GM19099 (cell line): Measurements from ENCODE around the gene NXN.

Experiments used
- POLR2A ChIP-seq: IDR thresholded peaks from 3 replicates; pipeline ENCODE4 v1.6.1; 2011; ENCODE audit warnings: low read depth; ENCODE audit not compliant: insufficient read length; ENCODE audit errors: extremely low read depth

The NXN gene

DNA sequence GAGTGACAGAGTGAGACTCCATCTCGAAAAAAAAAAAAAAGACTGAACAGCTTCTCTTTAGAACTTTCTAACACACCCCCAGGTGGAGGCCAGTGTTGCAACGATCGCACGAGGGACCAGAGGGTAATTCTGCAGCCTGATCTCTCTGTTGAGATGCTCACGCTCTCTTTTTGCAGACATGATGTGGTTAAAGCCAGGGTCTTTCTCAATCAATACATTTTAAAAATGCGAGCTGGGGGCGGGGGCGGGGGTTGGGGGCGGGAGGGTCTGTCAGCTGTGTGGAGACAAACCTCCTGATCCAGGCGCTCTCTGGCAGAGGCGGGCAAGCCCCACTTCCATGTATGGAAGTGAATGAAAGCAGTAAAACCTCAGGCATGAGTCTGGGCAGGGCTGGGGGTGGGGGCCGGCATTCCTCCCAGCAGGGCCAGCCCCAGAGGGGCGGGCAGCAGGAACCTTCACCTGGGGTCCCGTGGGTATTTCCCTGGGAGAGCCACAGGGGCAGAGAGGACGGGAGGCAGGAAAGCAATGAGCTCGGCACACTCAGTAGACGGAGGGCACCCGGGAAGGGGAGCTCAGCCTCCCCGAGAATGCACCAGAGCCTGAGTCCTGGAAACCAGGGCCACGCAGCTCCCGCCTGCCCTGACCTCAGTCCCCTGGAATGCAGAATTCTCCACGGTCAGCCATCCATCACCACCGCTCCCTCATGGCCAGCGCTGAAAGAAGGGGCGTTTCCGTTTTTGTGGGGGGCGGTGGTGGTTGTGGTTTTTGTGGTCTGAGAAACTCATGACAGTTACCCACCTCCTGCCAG is 28.0 kb downstream of the NXN start:
- TF ChIP-seq POLR2A: no peak

GRCh38 chr17:949623-950303 is 29.8 kb downstream of the NXN start:
- TF ChIP-seq POLR2A: no peak

DNA sequence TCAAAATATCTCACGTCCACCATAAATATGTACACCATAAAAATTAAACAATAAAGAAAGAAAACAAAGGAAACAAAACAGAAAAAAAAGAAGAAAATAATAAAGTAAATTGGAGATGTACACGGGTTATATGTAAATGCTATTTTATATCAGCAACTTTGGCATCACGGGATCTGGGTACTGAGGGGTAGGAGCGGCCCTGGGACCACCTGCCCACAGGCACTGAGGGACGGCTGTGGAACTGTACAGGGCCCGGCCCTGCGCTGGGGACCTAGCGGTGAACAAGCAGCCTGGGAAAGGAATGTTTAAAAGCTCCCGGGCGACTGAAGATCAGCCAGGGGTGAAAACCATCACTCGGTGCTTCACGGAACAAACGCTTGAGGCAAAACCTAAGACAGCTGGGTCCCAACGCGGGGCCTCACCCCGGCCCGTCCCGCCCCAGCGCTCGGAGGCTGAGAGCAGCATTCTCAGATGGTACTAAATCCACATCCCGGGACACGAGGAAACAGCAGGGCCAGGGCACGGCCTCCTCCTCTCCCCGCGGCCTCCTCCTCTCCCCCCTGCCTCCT is 31.2 kb downstream of the NXN start:
- no peak for TF ChIP-seq POLR2A

DNA sequence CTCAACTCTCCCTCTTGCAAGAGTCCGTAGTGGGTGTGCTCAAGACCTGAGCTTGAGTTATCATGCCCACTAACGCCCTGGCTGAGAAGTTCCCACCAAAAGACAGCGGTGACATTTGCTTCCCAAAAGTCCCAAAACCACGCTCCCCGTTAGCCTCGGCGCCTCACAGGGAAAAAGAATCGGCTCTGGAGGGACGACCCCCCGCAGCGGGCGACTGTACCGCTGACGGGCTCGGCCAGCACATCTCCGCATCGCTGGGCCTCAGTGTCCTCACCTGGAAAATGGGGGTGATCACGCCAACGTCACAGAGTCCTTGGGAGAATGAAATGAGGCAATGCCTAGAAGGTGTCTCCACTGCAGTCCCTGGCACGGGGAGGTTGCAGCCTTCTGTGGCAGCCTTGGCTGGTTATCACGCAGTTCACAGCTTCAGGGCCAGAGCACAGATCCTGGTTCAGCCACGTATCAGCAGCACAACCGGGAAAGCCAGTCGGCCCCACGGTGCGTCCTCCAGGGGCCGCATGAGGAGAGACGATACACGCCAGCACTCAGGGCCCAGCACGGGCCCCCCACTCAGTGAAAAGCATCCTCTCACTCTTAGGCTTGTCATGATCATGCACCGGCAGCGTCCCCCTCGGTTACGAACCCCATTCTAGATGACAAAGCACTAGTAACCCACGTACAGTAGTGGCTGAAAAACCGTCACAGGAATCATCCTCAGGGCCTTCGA is 32.9 kb downstream of the NXN start:
- TF ChIP-seq POLR2A: no peak

DNA sequence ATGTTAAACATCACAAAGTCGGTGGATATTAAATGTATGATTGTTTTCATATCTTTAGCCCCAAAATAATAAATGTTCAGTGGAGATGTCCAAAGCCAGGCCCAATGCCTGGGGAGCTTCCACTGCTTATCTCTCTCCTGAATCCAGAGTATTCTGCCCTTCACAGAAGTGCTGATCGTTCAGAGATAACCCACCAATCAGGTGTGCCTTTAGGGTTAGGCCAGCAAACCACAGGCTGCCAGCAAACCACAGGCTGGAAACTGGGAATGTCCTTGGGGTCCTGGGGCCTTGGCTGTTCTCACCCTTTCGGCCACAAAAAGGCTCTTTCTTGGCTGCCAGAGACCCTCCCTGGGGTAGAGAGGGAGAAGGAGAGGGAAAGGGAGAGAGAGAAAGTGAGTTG is 33.9 kb downstream of the NXN start:
- no peak for TF ChIP-seq POLR2A

DNA sequence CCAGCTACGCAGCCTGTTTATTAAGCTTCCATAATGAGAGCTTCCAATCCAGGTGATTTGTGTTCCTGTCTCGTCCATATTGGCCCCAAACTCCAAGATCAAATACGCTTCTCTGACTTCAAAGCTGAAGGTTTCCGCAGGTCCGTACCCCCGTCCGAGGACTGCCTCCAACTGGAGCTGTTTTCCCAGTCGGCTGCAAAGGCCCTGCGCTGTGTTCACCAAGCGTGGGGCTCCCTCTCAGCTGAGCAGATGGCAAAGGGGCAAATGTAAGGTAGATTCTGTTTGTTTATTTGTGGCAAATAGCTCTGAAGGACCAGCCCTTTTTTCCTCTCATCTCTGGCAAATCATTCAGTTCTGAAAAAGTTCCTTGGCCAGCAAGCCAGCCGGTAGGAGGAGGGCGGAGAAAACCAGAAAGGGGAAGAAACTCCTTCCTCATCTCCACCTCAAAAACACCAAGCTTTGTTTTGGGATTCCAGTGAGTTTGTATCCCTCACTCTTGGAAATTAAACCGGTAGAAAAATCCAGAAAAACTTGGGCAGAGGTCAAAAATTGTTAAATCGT is 35.2 kb downstream of the NXN start:
- TF ChIP-seq POLR2A: no peak

DNA sequence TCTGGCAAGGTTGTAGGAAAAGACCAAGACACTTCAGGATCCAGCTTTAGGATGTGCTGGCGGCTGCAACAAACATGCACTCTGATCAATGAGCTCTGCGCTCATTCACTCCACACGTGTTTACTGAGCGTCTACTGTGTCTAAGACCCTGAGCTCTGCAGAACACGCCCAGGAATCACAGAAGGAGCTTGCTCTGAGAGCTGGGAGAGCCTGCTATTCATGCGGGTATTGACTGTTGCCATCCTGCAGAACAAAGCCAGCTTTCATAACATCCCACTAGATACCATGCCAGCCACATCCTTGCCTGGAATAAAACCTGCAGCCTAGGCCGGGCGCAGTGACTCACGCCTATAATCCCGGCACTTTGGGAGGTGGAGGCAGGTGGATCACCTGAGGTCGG is 44.1 kb downstream of the NXN start:
- TF ChIP-seq POLR2A: no peak

DNA sequence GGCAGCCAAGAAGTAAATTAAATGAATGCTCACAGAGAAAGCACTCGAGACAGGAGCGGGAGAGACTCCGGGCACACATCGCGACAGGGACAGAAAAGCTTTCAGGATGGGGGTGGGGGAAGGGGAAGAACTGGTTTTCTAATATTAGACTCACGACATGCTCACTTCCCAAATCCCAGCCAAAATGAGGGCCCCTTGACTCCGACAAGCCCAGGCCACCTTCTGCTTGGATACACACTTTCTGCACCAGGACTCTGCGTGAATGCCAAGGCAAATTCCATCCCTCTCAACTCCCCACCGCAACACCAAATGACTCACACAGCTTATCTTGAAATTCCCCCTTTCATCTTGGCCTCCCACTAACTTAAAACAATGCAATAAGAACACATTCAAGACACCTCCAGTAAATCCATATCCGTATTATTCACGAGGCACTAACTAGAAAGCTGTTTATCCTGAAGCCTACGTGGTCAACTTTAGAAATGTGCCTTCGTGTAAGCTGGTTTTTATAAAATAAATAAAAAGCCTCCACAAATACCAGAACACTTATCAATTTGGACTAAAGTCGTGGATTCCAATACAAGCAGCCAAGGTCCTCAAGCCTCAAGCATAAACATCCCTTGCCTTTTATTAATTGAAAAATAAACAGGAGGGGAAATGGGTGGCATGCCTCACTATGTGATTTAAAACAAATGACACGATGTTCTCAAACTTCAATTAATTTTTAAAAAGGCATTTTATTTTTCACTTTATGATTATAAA is 46.1 kb downstream of the NXN start:
- no peak for TF ChIP-seq POLR2A

DNA sequence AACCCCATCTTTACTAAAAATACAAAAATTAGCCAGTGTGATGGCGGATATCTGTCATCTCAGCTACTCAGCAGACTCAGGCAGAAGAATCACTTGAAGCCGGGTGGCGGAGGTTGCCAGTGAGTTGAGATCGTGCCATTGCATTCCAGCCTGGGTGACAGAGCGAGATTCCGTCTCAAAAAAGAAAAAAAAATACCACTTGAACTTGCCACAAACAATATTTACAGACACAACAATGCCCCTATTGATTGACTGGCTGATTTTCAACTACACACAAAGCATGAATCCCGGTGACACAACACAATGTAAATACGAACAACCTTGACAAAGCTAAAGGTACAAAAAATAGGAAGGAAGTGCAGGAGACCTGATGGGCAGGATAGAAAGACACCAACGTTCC is 49.3 kb downstream of the NXN start:
- no peak for TF ChIP-seq POLR2A

DNA sequence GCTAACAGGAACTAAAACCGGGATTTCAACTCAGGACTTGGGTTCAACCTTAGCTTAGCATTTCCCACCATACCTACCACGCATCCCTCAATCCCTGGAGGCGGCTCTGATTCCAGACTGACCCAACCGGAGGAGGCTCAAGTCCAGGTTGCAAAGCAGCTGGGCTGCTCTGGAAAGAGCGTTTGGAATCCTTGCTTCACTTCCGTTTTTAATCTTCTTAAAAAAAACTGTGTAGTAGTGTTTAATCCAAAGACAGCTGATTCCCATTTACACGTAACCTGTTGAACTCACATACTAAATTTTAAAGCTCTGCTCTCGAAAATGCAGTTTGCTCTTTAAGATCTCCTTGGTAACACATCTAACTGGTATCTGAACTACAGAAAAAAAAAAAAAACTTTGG is 50.0 kb downstream of the NXN start:
- TF ChIP-seq POLR2A: no peak

DNA sequence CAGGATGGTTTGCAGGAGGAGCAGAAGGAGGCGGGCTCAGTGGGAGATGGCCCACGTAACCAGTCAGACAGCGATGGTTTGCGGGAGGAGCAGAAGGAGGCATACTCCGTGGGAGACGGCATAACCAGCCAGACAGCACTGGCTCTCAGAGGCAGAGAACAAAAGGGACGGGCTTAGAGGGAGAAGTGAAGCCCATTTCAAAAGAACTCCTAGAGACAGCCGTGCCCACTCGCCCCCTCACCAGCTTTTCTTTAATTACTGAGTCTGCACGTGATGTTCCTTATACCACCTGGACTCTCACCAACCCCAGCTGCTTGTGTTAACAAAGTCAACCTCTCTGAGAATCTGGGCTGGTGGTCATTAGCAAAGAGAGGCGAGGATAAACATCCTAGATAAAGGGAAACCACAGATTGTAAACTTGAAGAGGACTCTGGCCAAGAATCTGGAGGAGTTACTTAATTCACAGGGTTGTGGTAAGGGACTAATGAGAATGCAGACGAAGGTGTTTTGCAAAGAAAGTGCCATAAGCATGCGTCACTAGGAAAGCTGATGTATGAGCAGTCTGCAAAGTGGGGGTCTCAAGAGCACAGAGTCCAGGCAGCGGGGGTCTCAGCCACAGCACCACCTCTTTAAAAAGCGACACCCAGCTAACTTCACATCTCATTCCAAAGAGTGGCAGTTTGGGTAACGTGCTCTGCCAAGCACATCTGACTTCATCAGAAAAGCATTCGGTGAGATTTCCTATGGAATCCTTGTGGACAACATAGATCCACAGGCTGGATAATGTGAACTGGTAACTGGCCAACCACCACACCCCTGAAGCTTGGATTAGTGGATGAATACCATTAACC is 51.7 kb downstream of the NXN start:
- no peak for TF ChIP-seq POLR2A

DNA sequence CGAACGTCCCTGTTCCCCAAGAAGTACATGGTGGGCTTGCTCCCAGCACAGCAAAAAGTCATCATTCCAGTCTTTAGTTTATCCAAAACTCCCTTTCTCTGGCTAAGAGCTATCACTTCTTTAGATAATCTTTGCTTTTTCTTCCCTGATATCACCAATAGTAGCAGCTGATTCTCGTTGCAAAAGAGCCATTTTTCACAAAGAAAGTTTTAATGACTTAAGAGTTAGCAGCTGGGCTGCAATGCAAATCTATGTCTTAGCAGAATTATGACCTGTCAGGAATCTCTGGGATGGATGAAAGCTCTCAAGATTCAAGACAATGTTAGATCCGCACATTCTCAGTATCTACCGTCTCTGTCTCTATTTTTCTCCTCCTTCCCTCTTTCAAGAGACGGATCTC is 53.8 kb downstream of the NXN start:
- no peak for TF ChIP-seq POLR2A

DNA sequence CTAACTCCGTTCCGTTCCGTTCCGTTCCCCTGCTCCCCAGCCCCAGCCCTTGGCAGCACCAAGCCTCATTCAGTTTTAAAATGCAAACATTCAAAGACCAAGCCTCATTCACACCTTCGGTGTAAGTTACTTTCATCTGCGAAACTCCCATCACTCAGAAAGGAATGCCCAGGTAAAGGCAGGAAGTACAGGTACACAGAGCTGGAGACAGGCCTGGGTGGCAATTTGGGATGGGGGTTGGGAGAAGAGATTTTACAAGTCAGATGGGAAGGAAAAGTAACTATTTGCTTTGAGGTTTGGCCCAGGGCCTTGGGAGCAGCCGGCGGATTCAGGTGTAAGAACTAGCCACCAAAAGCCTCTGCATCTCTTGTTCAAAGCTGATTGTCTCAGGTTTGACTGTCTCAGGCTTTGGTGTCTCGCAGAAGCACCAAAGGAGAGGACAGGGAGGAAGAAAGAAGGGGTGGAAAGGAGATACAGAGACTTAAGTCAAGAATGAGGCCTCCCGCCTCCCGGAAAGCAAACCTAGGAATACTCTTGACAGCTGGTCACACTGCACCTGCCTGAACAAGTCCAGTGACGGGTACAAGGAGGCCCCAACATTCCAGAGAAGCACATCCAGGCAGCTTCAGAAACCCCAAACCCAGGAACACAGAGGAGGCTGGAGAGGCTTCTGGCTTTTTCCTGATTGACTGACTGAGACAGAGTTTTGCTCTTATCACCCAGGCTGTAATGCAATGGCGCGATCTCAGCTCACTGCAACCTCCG is 54.7 kb downstream of the NXN start:
- TF ChIP-seq POLR2A: no peak

DNA sequence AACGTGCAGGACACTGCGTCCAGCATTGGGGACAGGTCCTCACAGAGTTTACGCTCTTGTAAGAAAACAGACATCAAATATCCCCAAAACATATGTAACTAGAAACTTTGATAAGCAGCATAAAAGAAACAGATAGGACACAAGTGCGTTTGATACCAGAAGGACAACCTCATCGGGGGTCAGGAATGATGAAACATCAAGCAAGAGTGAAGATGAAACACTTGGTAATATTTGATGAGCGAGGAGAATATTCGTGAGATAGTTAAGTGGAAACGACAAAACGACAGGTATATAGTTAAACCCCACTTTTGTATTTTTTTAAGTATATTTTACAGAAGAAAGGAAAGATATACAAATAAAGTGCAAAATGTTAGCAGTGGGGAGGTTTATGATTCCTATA is 55.9 kb downstream of the NXN start:
- TF ChIP-seq POLR2A: no peak

DNA sequence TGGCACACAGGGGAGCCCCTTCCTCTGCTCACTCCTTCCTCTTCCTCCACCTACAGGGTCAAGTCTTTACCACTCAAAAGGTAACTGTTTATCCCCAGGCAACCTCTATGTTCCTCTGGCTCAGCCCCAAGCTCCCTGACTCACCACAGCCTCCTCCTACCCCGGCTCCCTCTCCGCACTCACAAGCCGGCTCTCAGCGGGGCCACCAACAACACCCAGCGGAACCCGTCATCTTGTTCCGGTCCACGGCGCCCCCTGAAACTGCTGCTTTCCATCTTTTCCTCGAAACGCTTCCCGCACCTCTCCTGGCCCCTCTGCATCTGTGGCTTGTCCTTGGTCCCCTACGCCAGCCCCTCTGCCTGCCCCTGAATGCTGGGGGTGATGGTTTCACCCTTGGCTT is 58.4 kb downstream of the NXN start:
- TF ChIP-seq POLR2A: no peak
